Measurements from ENCODE around the gene CACNG4.

CACNG4 gene

DNA sequence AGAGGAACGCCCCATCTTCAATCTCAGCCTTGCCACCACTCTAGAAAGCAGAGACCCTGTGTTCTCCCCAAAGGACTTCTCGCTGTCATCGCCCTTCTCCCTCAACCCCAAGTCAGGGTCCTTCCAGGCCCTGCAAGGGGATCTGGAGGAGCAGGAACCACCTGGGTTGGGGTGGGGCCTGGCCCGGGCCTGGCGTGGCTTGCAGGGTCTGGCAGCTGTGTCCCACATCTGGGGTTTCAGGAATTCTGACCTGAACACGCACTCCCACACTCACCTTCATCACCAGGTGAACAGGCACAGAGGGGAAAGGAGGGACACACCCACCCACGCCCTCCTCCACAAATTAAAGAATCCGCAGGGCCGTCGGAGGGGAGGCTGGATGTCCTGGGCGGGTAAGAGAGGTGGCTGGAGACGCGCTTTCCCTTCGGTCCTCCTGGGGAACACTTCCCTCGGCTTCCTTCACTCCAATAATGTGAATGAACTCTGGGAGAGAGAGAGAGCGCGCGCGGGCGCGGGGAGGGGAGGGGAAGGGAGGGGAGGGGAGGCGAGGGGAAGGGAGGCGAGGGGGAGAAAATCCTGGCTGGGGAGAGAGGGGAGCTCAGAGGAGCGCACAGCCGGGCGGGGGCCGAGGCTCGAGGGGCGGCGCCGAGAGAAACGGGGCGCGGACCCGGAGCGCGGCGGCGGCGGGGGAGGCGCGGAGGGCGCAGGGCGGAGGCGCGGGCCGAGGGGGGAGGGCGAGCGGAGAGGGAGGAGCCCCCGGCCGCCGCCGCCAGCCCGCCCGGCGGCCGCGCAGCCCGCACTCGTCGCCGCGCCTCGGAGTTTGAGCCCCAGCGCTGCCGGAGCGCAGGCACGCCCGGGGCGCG lies at the start of gene CACNG4:
CACNG4 (plus strand) TSS at position 799 of the 863 bp plus-strand sequence. CDS start 205 bp downstream, outside the sequence.
- DNase-seq = no peak

DNA sequence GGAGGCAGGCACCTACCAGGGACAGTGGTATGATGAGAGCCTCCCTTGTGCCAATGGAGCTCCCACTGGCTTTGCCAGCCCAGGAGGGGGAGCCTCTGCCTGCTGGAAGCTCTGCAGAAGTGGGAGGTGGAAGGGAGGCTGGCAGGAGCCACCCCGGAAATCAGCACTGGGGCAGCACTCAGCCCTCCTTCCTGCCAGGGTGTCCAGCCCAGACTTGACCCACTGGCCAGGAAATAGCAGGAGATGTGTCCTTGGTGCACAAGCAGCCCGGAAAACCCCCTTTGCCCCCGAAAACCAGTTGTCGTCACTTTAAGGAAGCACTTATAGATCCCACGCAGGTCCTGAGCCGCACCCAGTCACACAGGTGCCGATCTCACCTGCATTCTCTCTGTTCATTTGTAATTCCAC lies 49.3 kb upstream of the CACNG4 start:
- no peak for DNase-seq

DNA sequence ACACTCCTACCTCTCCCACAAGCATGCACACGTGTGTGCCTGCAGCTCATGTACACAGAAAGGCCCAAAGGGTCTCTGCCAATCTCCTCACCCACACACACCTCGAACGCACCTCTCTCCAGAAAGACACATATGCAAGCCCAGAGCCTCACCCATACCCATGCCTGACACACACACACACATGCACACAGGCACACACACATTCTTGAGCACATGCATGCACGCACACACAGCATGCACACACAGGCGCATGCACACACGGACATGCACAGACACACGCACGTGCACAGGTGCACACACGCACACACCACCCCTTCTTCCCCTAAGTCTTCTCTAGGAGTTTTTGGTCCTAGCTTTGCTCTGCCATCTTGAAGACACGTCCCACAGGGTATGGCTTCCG lies 48.7 kb upstream of the CACNG4 start:
- DNase-seq = no peak

DNA sequence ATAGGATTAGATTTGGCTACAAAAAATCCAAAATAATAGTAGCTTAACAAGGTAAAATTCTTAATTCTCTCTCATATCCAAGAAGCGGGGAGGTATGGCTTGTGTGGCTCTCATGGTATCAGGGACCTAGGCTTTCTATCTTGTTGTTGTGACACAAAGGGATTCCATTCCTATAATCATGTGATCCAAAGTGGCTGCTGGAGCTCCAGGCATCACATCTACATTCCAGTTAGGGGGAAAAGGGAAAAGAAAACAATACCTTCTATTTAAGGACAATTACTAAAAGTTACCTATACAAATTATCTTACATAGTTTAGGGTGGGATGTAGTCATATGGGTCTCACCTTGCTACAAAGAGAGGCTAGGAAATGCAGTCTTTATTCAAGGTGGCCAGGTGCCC lies 47.6 kb upstream of the CACNG4 start:
- DNase-seq = no peak

DNA sequence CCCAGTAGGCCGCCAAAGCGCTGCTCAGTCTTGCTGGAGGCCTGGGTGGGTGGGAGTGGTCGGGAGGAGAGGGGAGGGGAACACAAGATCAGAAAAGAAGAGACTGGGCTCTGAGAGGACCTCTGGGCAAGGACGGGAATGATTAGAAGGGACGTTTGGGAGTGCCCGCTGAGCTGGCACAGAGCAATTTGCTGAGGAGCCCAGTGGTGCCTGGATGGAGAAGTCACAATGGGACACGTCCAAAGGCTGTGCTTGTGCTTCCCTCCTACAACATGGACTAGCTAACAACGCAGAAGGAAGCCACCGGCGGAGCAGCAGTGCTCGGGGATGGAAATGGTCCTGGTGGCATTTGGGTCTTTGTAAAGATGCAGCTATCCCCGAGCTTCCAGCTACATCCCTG lies 45.6 kb upstream of the CACNG4 start:
- DNase-seq = no peak

DNA sequence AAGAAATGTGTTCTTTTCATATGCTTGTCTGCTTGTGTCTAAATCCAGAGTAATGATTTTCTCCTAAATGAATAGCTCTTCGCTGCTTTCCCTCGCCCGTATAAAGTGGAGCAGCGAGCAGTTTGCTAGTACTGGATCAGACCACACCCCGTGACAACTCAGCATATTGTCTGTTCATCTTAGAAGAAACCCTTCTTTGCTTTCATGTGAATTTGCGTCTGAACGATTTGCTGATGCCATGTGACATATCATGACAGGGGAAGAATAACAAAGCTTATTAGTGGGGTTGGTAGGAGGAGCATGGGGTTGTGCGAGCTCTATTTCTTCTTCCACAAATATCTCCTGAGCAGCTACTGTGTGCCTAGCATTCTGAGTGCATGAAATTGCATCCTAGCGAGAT lies 44.1 kb upstream of the CACNG4 start:
- DNase-seq = no peak

DNA sequence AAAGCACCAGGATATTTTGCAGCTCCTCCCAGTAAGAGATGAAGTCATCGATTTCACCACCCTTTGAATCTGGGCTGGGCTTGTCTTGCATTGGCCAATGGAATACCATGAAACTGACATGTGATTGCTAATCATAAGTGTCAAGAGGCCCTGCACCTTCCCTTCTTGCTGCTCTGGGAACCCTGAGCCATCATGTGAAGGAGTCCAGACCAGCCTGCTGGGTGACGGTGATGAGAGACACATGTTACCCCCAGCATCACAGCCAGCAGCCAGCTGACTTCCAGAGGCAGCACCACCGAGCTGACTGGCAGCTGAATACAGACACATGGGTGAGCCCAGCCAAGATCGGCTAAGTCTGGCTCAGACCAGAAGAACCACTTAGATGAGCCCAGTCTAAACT lies 43.6 kb upstream of the CACNG4 start:
- no peak for DNase-seq

DNA sequence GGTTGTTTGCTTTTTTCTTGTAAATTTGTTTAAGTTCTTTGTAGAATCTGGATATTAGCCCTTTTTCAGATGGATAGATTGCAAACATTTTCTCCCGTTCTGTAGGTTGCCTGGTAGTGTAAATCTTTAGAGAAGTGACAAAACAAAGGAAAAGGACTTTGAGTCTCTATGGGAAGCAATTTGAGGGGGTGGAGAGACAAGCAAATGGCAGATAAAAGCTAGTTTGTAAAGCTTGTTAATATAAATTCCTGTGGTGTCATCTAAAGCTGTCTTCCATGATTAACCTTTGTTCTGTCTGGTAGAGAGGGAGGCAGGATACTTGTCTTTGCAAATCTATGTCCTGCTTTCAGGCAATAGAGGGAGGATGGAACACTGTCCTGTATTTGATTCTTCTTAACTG lies 40.6 kb upstream of the CACNG4 start:
- no peak for DNase-seq

DNA sequence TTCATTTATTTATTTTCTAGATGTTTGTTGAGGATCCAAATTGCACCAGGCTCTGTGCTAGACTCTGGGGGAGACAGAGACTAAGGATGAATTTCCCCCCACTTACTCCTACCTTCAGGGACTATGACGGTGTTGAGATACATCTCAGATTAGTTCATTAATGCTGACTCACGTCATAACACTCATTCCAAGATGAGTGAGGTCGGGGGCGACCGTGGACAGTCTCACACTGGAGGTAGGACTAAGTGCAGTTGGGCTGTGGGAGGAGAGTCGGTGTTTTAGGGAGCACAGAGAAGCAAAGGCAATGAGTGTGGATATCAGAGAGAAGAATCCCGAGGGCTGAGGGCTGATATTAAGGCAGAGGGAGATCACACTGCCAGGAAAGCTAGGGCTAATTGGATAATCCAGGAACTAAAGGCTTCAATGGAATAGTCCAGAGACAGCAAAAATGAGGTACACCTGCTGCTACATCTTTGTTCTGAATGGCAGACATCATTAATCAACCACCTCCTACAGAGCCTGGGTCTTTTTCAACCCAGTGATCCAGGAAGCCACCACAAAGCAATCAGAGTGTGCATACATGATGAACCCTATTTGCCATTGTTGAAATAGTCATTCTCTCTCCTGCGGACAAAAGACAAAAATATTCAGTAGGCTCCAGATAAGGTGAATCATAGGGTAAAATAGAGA lies 38.6 kb upstream of the CACNG4 start:
- DNase-seq = no peak

DNA sequence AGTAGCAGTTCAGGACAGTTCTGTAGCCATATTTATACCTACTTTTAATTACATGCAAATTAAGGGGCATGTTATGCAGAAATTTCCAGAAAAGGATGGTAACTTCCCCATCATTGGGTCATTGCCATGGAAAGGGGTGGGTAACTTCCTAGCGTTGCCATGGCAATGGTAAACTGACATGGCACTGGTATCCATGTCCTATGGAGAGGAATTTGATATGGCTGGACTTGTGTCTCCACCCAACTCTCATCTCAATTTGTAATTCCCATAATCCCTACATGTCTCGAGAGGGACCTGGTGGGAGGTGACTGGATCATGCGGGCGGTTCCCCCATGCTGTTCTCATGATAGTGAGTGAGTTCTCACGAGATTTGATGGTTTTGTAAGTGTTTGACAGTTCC lies 35.6 kb upstream of the CACNG4 start:
- no peak for DNase-seq

DNA sequence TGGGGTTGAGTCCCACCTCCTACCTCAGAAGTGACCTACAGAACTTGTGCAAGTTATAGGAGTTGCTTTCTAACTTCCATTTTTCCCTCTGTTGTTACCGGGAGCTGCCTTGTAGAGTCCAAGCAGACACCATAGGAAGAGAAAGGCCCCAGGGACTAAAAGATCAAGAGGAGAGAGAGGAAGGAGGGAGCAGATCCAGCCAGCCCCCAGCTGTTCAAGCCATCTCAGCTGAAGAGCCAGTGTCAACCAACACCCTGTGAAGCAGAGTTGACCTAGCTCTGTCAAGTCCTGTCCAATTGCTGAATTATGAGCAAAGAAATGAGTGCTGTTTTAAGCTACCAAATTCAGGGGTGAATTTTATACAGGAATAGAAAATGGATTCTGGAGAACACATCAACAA lies 34.9 kb upstream of the CACNG4 start:
- no peak for DNase-seq

DNA sequence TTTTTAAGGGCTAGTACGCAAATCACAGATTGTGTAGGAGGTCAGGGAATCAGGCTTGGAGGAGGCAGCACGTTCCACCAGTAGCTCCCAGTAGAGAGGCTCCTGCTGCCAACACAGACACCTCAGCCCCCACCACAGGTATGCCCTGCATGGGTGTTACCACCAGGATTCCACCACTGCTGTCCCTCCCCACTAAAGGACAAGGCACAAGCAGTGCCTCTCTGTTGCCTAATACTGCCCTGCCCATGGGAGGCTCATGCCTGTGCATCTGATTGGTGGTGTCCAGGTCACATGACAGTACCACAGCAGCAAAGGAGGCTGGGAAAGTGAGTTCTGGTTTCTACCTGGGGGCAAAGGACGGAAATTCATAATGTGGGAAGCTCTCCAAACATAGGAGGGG lies 33.6 kb upstream of the CACNG4 start:
- DNase-seq = no peak

DNA sequence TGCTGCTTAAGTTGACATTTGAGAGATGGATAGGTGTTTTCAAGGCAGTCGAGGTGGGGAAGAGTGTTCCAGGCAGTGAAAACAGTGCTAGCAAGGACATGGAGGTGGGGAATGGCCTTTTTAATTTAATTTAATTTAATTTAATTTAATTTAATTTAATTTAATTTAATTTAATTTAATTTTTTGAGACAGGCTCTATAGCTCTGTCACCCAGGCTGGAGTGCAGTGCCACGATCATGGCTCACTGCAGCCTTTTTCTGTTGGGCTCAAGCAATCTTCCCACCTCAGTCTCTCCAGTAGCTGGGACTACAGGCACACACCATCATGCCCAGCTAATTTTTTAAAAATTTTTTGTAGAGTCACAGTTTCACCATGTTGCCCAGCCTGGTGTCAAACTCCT lies 32.2 kb upstream of the CACNG4 start:
- no peak for DNase-seq

DNA sequence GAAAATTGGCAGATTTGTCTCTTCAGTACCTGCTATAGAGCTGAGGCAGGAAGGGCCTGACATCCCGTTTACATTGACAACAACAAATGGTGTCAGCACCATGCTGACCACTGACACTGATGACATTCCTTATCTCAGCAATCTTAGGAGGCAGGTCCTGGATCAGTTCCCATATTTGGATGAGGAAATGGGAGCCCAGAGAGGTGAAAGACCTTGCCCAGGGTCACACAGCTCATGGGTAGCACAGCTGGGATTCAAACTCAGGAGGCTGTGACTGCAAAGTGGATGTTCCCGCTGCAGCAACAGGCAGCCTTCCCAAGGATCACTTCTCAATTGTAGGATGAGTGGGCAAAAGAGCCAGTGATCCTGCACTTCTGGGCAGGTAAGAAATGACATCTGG lies 30.5 kb upstream of the CACNG4 start:
- no peak for DNase-seq

DNA sequence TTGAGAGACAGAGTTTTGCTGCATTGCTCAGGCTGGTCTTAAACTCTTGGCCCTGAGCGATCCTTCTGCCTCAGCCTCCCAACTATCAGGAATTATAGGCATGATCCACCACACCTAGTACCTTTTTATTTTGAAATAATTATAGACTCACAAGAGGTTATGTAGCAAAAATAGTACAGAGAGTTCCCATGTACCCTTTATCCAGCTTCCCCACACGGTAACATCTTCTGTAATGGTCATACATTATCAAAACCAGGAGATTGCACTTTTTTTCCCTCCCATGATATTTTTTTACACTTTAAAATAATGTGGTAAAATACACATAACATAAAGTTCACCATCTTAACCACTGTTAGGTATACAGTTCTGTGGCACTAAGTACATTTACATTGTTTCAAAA lies 28.8 kb upstream of the CACNG4 start:
- DNase-seq = no peak

DNA sequence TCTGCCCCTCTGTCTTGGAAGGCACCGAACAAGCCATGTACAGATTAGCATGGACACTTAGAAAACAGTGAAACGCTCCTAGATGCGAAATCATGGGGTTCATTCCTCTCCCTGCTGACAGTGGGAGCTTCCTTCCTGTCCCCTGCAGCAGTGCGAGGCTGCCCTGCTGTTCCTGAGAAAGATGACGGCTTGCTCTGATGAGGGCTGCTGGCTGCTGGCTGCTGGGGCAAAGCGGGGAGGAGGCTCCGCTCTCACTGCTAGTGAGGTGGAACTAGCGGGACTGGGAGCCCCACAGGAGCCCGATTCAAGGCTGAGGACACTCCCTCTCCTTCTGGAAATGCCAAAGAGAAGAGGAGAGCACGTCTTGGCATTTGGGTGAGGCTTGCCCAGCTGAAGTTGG lies 25.9 kb upstream of the CACNG4 start:
- DNase-seq = no peak

DNA sequence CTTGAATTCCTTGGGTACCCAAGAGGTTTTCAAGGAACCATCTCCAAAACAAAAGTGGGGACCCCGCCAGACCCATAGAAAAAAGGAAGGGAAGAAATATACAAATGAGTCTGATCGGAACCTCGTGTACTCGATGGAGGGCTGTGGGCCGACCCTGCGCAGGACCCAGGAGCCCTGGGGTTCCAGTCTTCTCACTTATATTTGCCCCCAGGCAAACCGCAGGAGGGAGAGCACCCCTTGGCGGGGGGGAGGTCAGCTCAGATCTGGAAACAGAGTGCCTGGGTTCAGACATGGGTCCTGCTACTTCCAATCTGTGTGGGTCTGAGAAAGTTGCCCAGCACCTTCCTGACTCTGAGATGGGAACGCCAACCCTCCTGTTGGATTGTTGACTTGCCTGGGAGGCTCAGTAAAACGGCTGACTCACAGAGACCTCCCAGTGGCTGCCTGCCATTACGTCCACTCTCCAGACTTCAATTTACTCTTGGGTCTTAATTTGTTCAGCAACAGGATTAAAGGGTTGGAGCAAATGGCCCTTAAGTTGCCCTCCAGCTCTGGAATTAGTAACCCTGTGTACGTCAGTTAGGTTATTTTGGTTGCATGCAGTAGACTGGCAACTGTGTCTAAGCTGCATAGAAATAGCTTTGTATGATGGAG lies 24.9 kb upstream of the CACNG4 start:
- DNase-seq = no peak

DNA sequence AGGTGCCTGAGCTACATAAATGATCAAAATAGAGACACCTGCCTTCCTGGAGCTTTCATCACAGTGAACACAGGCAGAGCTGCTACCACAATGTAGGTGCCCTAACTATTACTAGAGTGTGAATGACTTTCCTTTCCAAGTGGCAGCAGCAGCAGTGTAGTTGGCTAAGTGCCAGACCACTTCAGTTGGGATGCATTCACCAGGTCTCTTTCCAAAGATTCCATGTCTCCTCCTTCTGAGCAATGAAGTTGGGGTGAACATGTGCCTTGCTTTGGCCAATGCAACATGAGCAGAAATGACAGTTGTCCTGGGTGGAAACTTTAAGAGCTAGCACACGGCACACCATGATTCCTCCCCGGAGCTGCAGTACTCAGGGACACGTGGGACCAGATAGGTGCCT lies 23.3 kb upstream of the CACNG4 start:
- no peak for DNase-seq

DNA sequence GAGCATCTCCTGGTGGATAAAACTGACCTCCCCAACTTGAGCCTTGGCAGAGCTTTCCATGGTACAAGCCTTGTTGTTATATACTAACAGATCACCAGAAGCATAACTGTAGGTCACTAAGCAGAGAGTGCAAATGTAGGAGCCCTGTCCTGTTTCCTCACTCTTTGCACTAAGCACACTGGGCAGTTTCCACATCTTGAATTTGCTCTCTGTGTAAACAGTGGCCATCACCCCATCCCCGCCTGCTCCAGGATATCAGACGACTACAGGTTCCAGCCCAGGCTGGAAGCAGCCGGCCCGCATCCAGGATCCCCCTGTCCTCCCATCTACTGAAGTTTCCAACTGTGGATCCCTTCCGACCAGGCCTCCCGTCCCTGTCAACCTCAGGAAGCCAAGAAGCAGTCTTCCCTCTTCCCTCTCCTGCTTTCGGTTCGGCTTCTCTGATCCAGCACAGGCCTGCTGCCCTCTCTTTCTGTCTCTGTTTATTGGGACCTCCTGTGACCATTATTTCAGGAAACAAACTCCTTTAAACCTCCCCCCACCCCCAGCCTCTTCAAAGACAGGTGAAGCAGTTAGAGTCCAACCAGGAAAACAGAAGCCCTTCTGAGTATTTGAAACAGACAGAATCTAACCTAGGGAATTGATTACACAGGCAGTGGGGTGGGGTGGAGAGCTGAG lies 22.6 kb upstream of the CACNG4 start:
- DNase-seq = no peak

DNA sequence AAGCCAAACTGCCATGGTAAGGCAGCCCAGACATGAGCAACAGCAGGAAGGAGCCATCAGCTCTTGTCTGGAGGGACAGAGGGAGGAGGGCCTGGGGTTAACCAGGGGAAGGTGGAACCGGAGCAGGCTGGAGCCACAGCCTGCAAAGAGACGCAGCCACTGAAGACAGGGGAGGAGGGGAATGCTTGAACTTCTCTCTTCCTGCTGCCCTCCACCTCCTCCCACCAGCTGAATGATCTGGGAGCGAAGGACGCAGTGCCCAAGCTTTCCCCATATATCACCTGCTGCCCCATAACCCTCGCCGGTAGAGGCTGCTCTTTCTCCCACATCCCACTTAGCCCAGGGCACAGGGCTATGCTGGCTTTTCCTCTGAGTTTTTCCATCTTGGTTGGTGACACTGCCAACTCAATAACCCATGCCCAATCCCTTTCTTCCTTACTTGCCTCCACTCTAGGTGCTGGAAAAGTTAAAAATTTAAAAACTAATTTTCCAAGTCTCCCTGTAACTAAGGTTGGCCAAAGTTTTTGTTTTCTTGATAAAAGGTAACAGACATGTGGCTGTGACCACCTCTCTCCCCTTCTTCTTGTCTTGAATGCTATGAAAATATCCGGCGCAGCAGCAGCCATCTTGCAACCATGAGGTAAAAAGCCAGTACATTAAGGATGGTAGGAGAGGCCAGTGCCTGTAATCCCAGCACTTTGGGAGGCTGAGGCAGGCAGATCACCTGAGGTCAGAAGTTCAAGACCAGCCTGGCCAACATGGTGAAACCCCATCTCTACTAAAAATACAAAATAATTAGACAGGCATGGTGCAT lies 21.8 kb upstream of the CACNG4 start:
- DNase-seq = no peak

DNA sequence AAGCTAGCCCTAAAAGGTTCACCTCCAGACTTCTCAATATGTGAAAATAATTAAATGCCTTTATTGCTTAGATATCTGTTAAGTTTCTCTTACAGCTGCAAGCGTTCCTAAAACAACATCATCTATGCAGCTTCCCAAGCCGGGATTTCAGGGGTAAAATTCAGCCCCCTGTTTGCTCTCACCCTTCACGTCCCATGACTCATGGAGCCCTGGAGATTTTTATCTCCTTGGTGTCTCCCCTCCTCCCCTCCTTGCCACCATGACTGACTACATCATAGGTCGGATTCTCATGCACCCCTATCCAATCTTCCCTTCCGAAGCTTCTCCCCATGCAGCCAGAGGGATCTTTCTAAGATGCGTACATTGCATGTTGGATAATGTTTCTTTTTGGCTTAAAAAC lies 21.0 kb upstream of the CACNG4 start:
- no peak for DNase-seq

DNA sequence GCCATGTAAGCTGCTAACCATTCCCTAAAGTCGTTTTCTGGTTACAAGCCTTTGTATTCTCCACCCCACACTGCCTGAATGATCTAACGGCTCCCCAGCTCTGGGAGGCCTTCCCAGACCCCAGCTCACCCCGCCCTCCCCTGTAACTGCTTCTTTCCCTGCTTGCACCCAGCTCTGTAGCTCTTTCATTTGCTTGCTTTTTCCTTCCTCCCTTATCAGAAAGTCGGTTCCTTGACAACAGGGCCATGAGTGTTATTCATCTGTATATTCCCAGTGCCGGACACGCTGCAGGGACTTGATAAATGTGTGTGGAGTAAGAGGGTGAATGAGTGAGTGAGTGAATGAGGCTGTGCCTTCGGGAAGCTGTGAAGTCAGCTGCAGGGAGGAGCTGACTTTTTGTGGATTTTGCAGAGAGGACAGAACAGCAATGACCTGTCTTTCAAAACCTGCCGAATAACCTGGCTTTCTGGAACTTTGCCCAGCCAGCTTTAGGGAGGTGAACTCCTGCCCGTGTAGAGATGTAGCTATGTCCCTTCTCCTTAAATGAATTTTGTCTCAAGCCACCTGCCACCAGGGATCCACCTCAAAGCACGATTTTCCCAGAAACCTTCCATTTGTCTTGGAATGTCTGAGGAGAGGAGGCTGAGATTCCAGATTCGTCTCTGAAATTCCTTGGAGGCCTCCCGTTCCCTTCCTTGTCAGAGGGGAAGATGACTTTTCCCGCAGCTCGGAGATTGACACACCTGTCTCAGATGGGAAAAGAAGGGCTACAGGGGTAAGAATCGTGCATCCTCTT lies 20.0 kb upstream of the CACNG4 start:
- no peak for DNase-seq

Measured in CD4-positive, alpha-beta T cell treated with Interleukin-4 for 1 hour (primary cell).